ENCODE data around the gene TMEM175. TPM values are rescaled to one million over a fixed set of nuclear protein-coding genes. Genes with fewer than 3 reads are reported as not detected.

TMEM175 gene
- total and polyA plus RNA-seq, 2 of the 13 experiments (the other 11 are each of a cell fraction or from before 2014, with no cell fraction given), result 5.1 to 9.9 TPM

DNA sequence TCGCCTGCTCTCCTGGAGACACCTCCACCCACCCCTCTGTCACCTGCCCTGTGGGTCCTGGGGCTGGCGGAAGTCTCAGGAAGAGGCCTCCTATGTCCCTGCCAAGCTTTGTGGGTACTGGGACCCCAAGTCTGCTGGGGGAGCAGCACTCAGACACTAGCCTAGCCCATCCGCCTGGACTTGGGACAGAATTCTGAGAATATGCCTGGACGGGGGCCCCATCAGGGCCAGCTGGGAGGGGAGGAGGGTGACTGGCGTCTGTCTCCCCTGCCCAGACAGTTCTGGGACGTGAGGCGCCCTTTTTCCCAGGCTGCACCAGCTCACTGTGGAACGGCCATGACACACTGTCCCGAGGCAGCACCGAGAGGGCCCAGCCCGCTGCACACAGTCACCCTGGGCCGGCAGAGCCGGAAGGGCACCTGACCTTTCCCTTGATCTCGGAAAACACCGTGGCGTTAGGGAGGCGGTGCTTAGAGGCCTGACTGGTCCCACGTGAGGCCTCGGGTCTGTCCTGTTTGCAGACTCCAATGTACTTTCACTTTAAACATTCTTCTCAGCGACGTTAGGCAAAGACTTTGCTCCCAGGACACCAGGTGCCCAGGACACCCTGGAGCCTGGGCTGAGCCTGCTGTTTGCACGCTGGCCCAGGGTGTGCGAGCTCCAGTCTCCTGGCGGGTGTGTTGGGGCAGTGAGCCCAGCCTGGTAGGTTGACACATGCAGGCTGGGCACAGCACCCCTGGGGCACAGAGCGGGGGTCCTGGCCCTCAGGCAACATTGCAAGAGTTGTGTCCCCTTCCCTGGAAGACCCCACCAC lies 60.2 kb downstream of the TMEM175 start (continued):
- TF ChIP-seq, protein P1, sequence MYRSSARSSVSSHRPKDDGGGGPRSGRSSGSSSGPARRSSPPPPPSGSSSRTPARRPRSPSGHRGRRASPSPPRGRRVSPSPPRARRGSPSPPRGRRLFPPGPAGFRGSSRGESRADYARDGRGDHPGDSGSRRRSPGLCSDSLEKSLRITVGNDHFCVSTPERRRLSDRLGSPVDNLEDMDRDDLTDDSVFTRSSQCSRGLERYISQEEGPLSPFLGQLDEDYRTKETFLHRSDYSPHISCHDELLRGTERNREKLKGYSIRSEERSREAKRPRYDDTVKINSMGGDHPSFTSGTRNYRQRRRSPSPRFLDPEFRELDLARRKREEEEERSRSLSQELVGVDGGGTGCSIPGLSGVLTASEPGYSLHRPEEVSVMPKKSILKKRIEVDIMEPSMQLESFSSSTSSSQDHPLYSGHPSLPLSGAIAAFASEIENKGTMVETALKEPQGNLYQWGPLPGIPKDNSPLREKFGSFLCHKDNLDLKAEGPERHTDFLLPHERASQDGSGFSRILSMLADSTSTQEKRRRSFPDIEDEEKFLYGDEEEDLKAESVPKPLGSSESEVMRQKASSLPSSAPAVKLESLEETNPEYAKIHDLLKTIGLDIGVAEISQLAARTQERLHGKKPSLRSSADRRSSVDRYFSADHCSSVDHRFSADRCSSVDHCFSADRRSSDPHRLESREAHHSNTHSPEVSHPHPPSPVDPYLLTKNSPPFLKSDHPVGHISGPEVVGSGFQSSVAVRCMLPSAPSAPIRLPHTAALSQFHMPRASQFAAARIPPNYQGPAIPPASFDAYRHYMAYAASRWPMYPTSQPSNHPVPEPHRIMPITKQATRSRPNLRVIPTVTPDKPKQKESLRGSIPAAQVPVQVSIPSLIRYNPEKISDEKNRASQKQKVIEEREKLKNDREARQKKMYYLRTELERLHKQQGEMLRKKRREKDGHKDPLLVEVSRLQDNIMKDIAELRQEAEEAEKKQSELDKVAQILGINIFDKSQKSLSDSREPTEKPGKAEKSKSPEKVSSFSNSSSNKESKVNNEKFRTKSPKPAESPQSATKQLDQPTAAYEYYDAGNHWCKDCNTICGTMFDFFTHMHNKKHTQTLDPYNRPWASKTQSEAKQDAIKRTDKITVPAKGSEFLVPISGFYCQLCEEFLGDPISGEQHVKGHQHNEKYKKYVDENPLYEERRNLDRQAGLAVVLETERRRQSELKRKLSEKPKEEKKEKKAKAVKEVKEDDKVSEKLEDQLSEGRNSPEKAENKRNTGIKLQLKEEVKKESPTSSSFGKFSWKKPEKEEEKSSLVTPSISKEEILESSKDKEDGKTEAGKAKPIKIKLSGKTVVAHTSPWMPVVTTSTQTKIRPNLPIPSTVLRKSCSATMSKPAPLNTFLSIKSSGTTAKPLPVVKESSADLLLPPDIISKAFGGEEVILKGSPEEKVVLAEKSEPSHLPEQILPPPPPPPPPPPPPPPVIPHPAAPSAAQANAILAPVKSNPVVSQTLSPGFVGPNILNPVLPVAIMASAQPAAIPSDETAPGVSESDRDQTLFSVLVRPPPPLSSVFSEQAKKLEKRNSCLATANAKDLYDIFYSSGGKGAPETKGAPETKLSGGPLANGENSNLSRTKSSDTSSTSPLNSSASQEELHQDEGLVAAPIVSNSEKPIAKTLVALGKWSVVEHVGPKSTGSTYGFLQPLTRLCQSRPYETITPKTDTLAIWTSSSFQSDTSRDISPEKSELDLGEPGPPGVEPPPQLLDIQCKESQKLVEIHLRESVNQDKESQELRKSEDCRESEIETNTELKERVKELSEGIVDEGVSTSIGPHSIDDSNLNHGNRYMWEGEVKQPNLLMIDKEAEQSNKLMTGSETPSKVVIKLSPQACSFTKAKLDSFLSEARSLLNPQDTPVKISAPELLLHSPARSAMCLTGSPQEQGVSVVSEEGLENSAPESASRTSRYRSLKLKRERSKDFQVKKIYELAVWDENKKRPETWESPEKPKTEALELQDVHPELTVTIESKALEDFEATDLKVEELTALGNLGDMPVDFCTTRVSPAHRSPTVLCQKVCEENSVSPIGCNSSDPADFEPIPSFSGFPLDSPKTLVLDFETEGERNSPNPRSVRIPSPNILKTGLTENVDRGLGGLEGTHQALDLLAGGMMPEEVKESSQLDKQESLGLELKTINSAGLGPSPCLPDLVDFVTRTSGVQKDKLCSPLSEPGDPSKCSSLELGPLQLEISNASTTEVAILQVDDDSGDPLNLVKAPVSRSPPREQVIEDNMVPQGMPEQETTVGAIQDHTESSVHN (CRISPR knock-in tag; IDR thresholded peaks at IDR 0.05), result no peak; the same call in 1 of the 2 replicates
- TF ChIP-seq, protein P2, sequence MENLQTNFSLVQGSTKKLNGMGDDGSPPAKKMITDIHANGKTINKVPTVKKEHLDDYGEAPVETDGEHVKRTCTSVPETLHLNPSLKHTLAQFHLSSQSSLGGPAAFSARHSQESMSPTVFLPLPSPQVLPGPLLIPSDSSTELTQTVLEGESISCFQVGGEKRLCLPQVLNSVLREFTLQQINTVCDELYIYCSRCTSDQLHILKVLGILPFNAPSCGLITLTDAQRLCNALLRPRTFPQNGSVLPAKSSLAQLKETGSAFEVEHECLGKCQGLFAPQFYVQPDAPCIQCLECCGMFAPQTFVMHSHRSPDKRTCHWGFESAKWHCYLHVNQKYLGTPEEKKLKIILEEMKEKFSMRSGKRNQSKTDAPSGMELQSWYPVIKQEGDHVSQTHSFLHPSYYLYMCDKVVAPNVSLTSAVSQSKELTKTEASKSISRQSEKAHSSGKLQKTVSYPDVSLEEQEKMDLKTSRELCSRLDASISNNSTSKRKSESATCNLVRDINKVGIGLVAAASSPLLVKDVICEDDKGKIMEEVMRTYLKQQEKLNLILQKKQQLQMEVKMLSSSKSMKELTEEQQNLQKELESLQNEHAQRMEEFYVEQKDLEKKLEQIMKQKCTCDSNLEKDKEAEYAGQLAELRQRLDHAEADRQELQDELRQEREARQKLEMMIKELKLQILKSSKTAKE (CRISPR knock-in tag; IDR thresholded peaks at IDR 0.05; ENCODE audit: borderline replicate concordance), result peak; percentile 83
- TF ChIP-seq TMF1 (CRISPR knock-in tag; IDR thresholded peaks at IDR 0.05; ENCODE audit: low read depth) (0 out of 2 replicates have a peak, but pooled peaks have one; percentile 7), PHB2 (IDR thresholded peaks at IDR 0.05; ENCODE audit: partially characterized antibody) (no peak), ESRRA (CRISPR knock-in tag; IDR thresholded peaks at IDR 0.05; ENCODE audit: low read depth) (peak; percentile 81), MBNL3 (CRISPR knock-in tag; conservative IDR thresholded peaks at IDR 0.05) (no peak)
- TF ChIP-seq, protein P3, sequence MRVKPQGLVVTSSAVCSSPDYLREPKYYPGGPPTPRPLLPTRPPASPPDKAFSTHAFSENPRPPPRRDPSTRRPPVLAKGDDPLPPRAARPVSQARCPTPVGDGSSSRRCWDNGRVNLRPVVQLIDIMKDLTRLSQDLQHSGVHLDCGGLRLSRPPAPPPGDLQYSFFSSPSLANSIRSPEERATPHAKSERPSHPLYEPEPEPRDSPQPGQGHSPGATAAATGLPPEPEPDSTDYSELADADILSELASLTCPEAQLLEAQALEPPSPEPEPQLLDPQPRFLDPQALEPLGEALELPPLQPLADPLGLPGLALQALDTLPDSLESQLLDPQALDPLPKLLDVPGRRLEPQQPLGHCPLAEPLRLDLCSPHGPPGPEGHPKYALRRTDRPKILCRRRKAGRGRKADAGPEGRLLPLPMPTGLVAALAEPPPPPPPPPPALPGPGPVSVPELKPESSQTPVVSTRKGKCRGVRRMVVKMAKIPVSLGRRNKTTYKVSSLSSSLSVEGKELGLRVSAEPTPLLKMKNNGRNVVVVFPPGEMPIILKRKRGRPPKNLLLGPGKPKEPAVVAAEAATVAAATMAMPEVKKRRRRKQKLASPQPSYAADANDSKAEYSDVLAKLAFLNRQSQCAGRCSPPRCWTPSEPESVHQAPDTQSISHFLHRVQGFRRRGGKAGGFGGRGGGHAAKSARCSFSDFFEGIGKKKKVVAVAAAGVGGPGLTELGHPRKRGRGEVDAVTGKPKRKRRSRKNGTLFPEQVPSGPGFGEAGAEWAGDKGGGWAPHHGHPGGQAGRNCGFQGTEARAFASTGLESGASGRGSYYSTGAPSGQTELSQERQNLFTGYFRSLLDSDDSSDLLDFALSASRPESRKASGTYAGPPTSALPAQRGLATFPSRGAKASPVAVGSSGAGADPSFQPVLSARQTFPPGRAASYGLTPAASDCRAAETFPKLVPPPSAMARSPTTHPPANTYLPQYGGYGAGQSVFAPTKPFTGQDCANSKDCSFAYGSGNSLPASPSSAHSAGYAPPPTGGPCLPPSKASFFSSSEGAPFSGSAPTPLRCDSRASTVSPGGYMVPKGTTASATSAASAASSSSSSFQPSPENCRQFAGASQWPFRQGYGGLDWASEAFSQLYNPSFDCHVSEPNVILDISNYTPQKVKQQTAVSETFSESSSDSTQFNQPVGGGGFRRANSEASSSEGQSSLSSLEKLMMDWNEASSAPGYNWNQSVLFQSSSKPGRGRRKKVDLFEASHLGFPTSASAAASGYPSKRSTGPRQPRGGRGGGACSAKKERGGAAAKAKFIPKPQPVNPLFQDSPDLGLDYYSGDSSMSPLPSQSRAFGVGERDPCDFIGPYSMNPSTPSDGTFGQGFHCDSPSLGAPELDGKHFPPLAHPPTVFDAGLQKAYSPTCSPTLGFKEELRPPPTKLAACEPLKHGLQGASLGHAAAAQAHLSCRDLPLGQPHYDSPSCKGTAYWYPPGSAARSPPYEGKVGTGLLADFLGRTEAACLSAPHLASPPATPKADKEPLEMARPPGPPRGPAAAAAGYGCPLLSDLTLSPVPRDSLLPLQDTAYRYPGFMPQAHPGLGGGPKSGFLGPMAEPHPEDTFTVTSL (CRISPR knock-in tag; IDR thresholded peaks at IDR 0.05; ENCODE audit: borderline replicate concordance), result peak; percentile 70; the same call in 1 of the 2 replicates
- TF ChIP-seq, protein P4, sequence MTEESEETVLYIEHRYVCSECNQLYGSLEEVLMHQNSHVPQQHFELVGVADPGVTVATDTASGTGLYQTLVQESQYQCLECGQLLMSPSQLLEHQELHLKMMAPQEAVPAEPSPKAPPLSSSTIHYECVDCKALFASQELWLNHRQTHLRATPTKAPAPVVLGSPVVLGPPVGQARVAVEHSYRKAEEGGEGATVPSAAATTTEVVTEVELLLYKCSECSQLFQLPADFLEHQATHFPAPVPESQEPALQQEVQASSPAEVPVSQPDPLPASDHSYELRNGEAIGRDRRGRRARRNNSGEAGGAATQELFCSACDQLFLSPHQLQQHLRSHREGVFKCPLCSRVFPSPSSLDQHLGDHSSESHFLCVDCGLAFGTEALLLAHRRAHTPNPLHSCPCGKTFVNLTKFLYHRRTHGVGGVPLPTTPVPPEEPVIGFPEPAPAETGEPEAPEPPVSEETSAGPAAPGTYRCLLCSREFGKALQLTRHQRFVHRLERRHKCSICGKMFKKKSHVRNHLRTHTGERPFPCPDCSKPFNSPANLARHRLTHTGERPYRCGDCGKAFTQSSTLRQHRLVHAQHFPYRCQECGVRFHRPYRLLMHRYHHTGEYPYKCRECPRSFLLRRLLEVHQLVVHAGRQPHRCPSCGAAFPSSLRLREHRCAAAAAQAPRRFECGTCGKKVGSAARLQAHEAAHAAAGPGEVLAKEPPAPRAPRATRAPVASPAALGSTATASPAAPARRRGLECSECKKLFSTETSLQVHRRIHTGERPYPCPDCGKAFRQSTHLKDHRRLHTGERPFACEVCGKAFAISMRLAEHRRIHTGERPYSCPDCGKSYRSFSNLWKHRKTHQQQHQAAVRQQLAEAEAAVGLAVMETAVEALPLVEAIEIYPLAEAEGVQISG (CRISPR knock-in tag; IDR thresholded peaks at IDR 0.05), result peak; percentile 71

Measured in HepG2 (cell line).